ENCODE results near the gene ITGA2. TPM values are rescaled to one million over a fixed set of nuclear protein-coding genes. Genes with fewer than 3 reads are reported as not detected.

Gene ITGA2
- total RNA-seq, 1 donor from 2014 or later = 24.8 TPM

- peak; percentile 18 to 20 for DNase-seq (ENCODE audit: low read depth in 2 of 2)
These were observed 672 bp upstream of the ITGA2 start for GRCh38 chr5:52988335-52989024.

DNA sequence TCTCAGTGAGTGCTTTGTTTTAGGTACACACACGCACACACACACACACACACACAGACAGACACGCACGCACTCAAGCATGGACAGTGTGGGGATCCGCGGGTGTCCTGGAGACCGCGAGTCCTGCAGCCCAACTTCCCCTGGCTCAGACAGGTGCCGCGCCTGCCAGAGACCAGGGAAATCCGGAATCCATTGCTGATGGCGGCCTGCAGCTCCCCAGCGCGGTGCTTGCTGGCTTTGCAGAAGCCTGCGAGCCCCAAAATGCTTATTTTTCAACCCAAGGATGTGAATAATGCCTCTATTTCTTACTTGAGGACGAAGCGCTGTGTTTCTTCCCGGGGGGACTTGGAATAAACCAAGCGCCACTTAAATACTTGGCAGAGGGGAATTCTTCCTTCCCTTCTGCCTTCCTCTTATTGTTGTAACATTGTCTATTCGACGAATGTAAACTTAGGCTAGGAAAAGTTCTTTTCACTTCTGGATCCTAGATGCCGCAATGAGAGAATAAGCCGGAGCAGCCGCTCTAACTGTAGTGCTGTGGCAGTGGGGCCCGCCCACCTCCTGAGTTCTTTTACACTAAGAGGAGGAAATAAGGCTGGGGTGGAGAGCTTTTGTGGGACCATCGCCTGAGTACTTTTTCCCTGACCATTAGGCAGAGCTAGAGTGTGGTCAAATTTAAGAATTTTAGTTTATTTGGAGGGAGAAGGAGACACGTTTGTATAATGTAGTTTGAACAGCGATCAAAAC, 802 bp downstream of the ITGA2 start:
- peak; percentile 76 to 81 for DNase-seq (ENCODE audit: low read depth in 2 of 2)

GRCh38 chr5:52990528-52990925, 1.4 kb downstream of the ITGA2 start:
- no peak for DNase-seq (ENCODE audit: low read depth in 2 of 2)

DNA sequence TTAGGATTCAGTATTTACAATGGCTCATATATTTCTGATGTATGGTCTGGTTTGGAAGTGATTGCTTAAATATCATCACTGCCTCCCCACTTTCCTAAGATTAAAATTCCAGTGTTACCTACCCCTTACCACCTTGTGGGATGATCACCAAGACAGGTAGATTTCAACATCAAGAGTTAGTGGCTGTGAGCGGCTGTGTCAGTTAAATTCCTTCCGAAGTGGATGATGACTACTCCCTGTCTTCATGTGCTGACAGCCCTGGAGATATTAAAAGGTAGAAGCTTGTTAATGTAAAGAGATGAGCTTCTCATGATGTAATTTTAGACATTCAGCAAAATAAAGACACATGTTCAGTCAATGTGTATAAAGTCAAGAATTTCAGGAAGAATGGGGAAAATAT, 4.2 kb downstream of the ITGA2 start:
- DNase-seq (ENCODE audit: low read depth in 2 of 2) = no peak

GRCh38 chr5:52994266-52994665, 5.1 kb downstream of the ITGA2 start:
- DNase-seq (ENCODE audit: low read depth in 2 of 2) = no peak

DNA sequence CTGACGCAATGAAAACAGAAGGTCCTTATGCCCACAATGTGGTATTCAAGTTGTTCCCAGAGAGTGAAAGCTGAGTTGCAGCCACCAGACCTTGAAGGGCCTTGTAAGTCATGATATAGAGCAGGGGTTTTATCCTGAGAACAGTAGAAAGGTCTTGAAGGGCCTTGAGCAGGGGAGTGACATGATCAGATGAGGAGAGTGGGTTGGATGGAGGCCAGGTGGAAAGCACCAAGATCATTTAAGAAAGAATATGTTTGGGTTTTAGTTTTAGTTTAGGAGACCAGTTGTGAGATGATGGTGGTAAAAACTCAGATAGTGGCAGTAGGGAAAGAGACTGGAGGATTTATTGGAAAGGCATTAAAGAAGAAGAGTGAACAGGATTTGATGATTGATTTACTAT, 5.9 kb downstream of the ITGA2 start:
- DNase-seq (ENCODE audit: low read depth in 2 of 2) = no peak

DNA sequence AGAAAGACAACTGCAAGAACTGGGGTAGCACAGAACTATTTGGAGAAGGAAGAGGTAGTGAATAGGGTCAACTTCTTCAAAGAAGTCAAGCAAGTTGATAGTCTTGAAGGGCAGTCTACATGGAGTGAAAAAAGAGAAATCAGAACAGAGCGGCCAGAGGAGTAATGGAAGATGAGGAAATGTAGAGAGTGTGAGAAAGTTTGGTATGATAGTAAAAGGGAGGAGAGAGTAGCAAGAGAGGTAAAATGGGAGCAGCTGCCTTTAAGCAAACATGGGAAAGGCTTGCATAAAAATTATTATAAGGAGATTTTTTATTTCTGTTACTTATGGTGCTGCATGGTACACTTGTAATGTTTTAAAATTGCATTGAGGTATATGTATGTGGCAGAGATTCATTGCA, 6.8 kb downstream of the ITGA2 start:
- DNase-seq (ENCODE audit: low read depth in 2 of 2) = no peak

- DNase-seq (ENCODE audit: low read depth in 2 of 2) = no peak
These were observed 7.8 kb downstream of the ITGA2 start for GRCh38 chr5:52996979-52997378.

DNA sequence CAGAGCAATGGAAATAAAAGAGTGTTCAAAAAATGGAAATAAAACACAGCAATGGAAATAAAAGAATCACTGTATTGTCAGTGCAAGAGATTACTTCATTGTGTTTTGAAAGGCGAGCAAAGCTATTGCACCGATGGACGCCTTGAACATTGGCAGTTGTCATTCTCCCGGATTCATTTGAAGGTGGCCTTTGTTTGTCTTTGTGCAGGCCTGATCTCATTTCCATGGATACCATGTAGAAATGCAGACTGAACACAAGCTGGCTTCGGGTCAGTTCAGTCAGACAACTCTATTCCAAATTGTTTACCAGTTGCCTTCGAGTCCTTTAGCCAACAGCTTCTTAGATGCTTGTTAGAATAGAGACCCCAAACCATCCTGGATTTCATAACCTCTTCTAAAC, 8.3 kb downstream of the ITGA2 start:
- DNase-seq (ENCODE audit: low read depth in 2 of 2) = peak; percentile 45 to 76

GRCh38 chr5:52998552-52999313, 9.6 kb downstream of the ITGA2 start:
- DNase-seq (ENCODE audit: low read depth in 2 of 2) = no peak

- DNase-seq (ENCODE audit: low read depth in 2 of 2) = no peak
These were observed 10.3 kb downstream of the ITGA2 start for GRCh38 chr5:52999344-52999949.

- DNase-seq (ENCODE audit: low read depth in 2 of 2) = no peak
These were observed 12.4 kb downstream of the ITGA2 start for GRCh38 chr5:53001541-53001940.

GRCh38 chr5:53002491-53002890, 13.3 kb downstream of the ITGA2 start:
- peak in 1 of 2 donors; percentile 27 for DNase-seq (ENCODE audit: low read depth in 2 of 2)

GRCh38 chr5:53003144-53003543, 14.0 kb downstream of the ITGA2 start:
- DNase-seq (ENCODE audit: low read depth in 2 of 2) = no peak

GRCh38 chr5:53006911-53007890, 18.0 kb downstream of the ITGA2 start:
- DNase-seq (ENCODE audit: low read depth in 2 of 2) = peak in 1 of 2 donors; percentile 52

- DNase-seq (ENCODE audit: low read depth in 2 of 2) = peak in 1 of 2 donors; percentile 61
These were observed 19.6 kb downstream of the ITGA2 start for GRCh38 chr5:53008751-53009150.

GRCh38 chr5:53009816-53010215, 20.7 kb downstream of the ITGA2 start:
- no peak for DNase-seq (ENCODE audit: low read depth in 2 of 2)

- no peak for DNase-seq (ENCODE audit: low read depth in 2 of 2)
These were observed 21.7 kb downstream of the ITGA2 start for GRCh38 chr5:53010814-53011213.

GRCh38 chr5:53011233-53011632, 22.1 kb downstream of the ITGA2 start:
- no peak for DNase-seq (ENCODE audit: low read depth in 2 of 2)

- DNase-seq (ENCODE audit: low read depth in 2 of 2) = no peak
These were observed 24.7 kb downstream of the ITGA2 start for GRCh38 chr5:53013857-53014256.

GRCh38 chr5:53017383-53017782, 28.2 kb downstream of the ITGA2 start:
- DNase-seq (ENCODE audit: low read depth in 2 of 2) = no peak
